PFSK-1 (cell line): Measurements from ENCODE around the gene PXK.

Source experiments
- FOXP2 ChIP-seq: optimal IDR thresholded peaks from 2 replicates; pipeline ENCODE3; 2011; ENCODE audit warnings: borderline replicate concordance, control low read depth, inconsistent platforms; ENCODE audit not compliant: insufficient read depth; ENCODE audit errors: extremely low read length, extremely low read depth
- POLR2AphosphoS5 ChIP-seq: IDR thresholded peaks from 2 replicates; pipeline ENCODE4 v1.6.1; 2012; ENCODE audit warnings: low read depth, mild to moderate bottlenecking, control low read depth, low read length, moderate library complexity
- SIN3A ChIP-seq: IDR thresholded peaks from 2 replicates; pipeline ENCODE4 v1.6.1; 2012; ENCODE audit warnings: mild to moderate bottlenecking, low read length, moderate library complexity, borderline replicate concordance; ENCODE audit not compliant: insufficient read depth
- TAF1 ChIP-seq: IDR thresholded peaks from 2 replicates; pipeline ENCODE4 v1.6.1; 2012; ENCODE audit warnings: low read length, control low read depth, borderline replicate concordance; ENCODE audit not compliant: insufficient read depth
- TF ChIP-seq, protein P1 (sequence below), 2 experiments: IDR thresholded peaks; 2 replicates each; pipeline versions ENCODE4 v1.6.1 to v1.8.0; 2011 to 2012; ENCODE audit warnings: low read depth in 2 of 2, low read length in 2 of 2, control low read depth in 1 of 2, inconsistent platforms in 1 of 2, mild to moderate bottlenecking in 1 of 2, moderate library complexity in 1 of 2; ENCODE audit not compliant: insufficient read depth in 1 of 2

The PXK gene

DNA sequence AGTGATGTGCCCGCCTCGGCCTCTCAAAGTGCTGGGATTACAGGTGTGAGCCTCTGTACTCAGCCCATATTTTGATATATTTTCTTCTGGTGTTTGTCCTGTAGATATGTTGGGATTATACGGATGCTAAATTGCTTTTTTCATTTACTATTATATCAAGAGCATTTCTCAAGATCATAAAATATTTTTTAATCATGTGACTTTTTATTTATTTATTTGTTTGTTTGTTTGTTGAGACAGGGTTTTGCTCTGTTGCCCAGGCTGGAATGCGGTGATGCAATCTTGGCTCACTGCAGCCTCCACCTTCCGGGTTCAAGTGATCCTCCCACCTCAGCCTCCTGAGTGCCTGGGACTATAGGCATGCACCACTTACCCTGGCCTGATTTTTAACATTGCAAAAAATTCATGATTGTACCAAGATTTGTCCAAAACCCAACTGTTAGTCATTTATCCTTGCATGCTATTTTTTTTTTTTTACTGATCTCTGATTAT, 2.7 kb upstream of the PXK start:
- no peak for TF ChIP-seq TAF1
- no peak for TF ChIP-seq POLR2AphosphoS5

DNA sequence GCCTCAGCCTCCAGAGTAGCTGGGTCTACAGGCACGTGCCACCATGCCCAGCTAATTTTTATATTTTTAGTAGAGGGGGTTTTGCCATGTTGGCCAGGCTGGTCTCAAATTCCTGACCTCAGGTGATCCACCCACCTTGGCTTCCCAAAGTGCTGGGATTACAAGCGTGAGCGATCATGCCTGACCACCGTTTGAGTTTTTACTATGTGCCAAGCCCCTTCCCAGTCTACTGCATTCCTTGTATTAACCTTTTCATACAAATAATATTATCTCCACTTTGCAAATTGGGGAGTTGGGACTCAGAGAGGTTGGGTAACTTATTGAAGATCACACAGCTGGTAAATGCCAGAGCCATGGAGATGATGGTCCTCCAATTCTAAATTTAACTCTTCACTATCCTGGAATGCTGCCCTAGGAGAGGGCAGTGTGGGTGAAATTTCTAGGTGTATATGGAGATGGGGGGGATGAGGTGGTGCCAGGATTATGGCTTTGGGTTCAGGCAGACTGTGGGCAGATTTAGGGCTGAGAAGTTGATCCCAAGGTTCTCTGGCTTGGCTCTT, 1.0 kb upstream of the PXK start:
- TF ChIP-seq, protein P1, sequence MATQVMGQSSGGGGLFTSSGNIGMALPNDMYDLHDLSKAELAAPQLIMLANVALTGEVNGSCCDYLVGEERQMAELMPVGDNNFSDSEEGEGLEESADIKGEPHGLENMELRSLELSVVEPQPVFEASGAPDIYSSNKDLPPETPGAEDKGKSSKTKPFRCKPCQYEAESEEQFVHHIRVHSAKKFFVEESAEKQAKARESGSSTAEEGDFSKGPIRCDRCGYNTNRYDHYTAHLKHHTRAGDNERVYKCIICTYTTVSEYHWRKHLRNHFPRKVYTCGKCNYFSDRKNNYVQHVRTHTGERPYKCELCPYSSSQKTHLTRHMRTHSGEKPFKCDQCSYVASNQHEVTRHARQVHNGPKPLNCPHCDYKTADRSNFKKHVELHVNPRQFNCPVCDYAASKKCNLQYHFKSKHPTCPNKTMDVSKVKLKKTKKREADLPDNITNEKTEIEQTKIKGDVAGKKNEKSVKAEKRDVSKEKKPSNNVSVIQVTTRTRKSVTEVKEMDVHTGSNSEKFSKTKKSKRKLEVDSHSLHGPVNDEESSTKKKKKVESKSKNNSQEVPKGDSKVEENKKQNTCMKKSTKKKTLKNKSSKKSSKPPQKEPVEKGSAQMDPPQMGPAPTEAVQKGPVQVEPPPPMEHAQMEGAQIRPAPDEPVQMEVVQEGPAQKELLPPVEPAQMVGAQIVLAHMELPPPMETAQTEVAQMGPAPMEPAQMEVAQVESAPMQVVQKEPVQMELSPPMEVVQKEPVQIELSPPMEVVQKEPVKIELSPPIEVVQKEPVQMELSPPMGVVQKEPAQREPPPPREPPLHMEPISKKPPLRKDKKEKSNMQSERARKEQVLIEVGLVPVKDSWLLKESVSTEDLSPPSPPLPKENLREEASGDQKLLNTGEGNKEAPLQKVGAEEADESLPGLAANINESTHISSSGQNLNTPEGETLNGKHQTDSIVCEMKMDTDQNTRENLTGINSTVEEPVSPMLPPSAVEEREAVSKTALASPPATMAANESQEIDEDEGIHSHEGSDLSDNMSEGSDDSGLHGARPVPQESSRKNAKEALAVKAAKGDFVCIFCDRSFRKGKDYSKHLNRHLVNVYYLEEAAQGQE (IDR thresholded peaks at IDR 0.05; ENCODE audit: insufficient read depth in 1 of 2, low read depth in 2 of 2, low read length in 2 of 2) = no peak
- TF ChIP-seq FOXP2 = no peak
- TF ChIP-seq POLR2AphosphoS5 = no peak
- TF ChIP-seq SIN3A = no peak
- no peak for TF ChIP-seq TAF1

DNA sequence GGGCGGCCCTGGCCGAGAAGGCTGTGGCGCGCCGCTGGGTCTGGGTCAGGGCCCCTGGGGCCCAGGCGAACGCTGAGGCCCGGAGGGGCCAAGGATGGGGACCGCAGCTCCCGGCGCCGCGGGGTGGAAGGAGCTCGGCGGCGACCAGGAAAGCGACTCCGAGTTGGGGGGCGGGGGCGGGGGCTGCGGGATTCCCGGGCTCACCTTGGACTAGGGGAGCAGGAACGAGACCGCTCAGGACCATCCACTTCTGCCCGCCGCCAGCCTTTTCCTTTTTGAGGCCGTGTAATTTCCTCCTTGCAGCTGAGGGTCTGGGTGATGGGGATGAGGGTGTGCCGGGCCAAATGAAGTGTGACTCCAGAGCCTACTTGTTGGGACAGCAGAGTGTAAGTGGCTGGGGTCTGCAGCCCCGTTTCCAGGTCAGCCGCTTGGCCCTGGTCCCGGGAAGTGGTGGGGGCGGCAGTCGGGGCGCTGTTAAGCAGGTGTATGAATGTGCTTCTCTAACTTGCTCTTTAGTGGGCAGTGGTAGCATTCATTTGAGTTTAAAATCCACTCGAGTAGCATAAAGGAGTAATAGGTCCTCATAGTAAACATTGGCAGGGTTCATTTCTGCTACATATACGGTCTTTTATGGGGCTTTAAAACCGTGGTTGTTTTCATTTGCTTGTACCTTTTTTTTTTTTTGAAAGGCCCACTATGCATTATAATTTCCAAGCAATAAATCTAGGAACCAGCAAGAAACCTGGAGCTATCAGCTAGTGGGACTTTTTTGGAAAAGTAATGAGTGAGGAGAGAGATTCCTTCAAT, 717 bp downstream of the PXK start:
- no peak for TF ChIP-seq TAF1
- TF ChIP-seq FOXP2 = no peak
- TF ChIP-seq SIN3A = 0 out of 2 replicates have a peak, but pooled peaks have one; percentile 8

DNA sequence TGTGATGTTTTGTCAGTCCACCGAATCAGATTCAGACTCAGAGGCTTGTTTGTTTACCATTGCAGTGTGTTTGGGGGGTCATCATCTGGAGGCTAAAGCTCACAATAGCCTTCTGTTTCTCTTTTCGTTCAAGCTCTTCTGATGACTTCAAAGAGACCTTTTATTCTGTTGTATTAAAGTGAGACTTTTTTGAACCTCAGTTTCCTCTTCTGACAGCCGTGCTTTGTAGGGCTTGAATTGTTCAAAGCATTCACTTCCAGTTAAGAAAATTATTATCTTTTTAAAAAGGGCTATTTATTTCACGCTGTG, 1.3 kb downstream of the PXK start:
- TF ChIP-seq POLR2AphosphoS5 (no peak), FOXP2 (no peak), SIN3A (no peak)
- TF ChIP-seq, protein P1 (IDR thresholded peaks at IDR 0.05; ENCODE audit: insufficient read depth in 1 of 2, low read depth in 2 of 2, low read length in 2 of 2) = no peak

GRCh38 chr3:58334506-58334884, 1.8 kb downstream of the PXK start:
- no peak for TF ChIP-seq POLR2AphosphoS5
- TF ChIP-seq, protein P1 (IDR thresholded peaks at IDR 0.05; ENCODE audit: insufficient read depth in 1 of 2, low read depth in 2 of 2, low read length in 2 of 2) = no peak
- no peak for TF ChIP-seq FOXP2
- TF ChIP-seq TAF1 = no peak
- TF ChIP-seq SIN3A = no peak

DNA sequence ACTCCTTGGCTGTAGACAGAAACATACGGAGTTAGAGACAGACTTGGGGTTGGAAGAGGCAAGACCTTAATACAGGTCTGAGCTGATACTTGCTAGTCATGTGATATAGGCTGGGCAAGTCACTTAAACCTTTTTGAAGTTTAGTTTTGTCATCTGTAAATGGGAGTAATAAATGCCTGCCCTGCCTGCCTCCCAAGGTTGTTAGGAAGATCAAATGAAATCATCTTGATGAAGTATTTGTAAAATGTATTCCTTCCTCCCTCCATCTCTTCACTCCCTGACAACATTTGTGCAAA, 2.9 kb downstream of the PXK start:
- TF ChIP-seq TAF1 (no peak), FOXP2 (no peak), POLR2AphosphoS5 (no peak), SIN3A (no peak)
- TF ChIP-seq, protein P1 (IDR thresholded peaks at IDR 0.05; ENCODE audit: insufficient read depth in 1 of 2, low read depth in 2 of 2, low read length in 2 of 2) = no peak
